CD14-positive monocyte (primary cell): ENCODE data around the gene LRRC8C. TPM values are rescaled to one million over a fixed set of nuclear protein-coding genes. Genes with fewer than 3 reads are reported as not detected.

Source experiments
- DNase-seq, 3 donors: peaks; one replicate each; pipeline ENCODE4 v3.0.0-alpha.2; 2011 to 2022
- H2AFZ ChIP-seq: 2 replicates; pipeline ENCODE4 v1.6.0; 2012; ENCODE audit warnings: mild to moderate bottlenecking, low read depth, low read length, inconsistent platforms; ENCODE audit not compliant: insufficient read depth, poor library complexity, severe bottlenecking
- H3K27ac ChIP-seq, 2 donors: 1 replicate in 1 of 2; 2 replicates in 1 of 2; pipeline ENCODE4 v1.5.1; 2012 to 2013; ENCODE audit warnings: low read length in 2 of 2, control low read depth in 1 of 2, inconsistent platforms in 1 of 2, low read depth in 1 of 2, mild to moderate bottlenecking in 1 of 2
- H3K27me3 ChIP-seq, 2 donors: one replicate each; pipeline versions ENCODE4 v1.6.0 to v1.6.1; 2011 to 2013; ENCODE audit warnings: low read length in 2 of 2; ENCODE audit not compliant: control insufficient read depth in 2 of 2, insufficient read depth in 2 of 2
- H3K36me3 ChIP-seq, 2 donors: replicated peaks in 1 of 2; 1 replicate in 1 of 2; 2 replicates in 1 of 2; pipeline versions ENCODE4 v1.5.1 to v1.6.1; 2012 to 2013; ENCODE audit warnings: low read length in 2 of 2, control low read depth in 1 of 2, inconsistent platforms in 1 of 2, mild to moderate bottlenecking in 1 of 2; ENCODE audit not compliant: insufficient read depth in 2 of 2, control insufficient read depth in 1 of 2
- H3K4me1 ChIP-seq, 2 donors: 1 replicate in 1 of 2; 2 replicates in 1 of 2; pipeline versions ENCODE4 v1.5.1 to v1.6.1; 2012 to 2013; ENCODE audit warnings: low read length in 2 of 2, control low read depth in 1 of 2, inconsistent platforms in 1 of 2, mild to moderate bottlenecking in 1 of 2, moderate library complexity in 1 of 2; ENCODE audit not compliant: insufficient read depth in 2 of 2, control insufficient read depth in 1 of 2
- H3K4me2 ChIP-seq: replicated peaks from 2 replicates; pipeline ENCODE3; 2012; ENCODE audit warnings: low read length, moderate library complexity, mild to moderate bottlenecking; ENCODE audit not compliant: poor library complexity, severe bottlenecking; ENCODE audit errors: extremely low read depth
- H3K4me3 ChIP-seq, 3 experiments: fragments of 200-600 bp in 1 of 3; sonication (generic) in 1 of 3; replicated peaks in 1 of 3; 1 replicate in 2 of 3; 2 replicates in 1 of 3; pipeline ENCODE4 v1.5.1; 2011 to 2013; ENCODE audit warnings: low read length in 3 of 3, mild to moderate bottlenecking in 3 of 3, control low read depth in 2 of 3, low read depth in 2 of 3, inconsistent platforms in 1 of 3, moderate library complexity in 1 of 3
- H3K79me2 ChIP-seq: 2 replicates; pipeline ENCODE4 v1.6.0; 2012; ENCODE audit warnings: mild to moderate bottlenecking, control low read depth, inconsistent platforms, low read length, moderate library complexity; ENCODE audit not compliant: insufficient read depth
- H3K9ac ChIP-seq: 2 replicates; pipeline ENCODE4 v1.6.0; 2017; ENCODE audit warnings: low read length, mild to moderate bottlenecking; ENCODE audit not compliant: insufficient read depth, poor library complexity, severe bottlenecking
- H3K9me3 ChIP-seq, 2 donors: replicated peaks in 1 of 2; 1 replicate in 1 of 2; 2 replicates in 1 of 2; pipeline versions ENCODE4 v1.5.1 to v1.6.1; 2012 to 2013; ENCODE audit warnings: low read length in 2 of 2, control low read depth in 1 of 2; ENCODE audit not compliant: control insufficient read depth in 1 of 2, insufficient read depth in 1 of 2
- H4K20me1 ChIP-seq: 2 replicates; pipeline ENCODE4 v1.6.0; 2012; ENCODE audit warnings: mild to moderate bottlenecking, low read length, control low read depth, moderate library complexity; ENCODE audit not compliant: insufficient read depth
- H3K27ac Mint-ChIP-seq, 7 donors: one replicate each; pipeline ENCODE4 v1.8.0; 2020; ENCODE audit warnings: mild to moderate bottlenecking in 7 of 7, mixed read lengths in 7 of 7, moderate library complexity in 6 of 7, inconsistent platforms in 2 of 7
- H3K27me3 Mint-ChIP-seq, 3 donors: one replicate each; pipeline ENCODE4 v1.8.0; 2021 to 2022; ENCODE audit warnings: low read depth in 3 of 3, mild to moderate bottlenecking in 3 of 3, mixed read lengths in 3 of 3, moderate library complexity in 3 of 3, inconsistent platforms in 1 of 3
- H3K36me3 Mint-ChIP-seq, 2 donors: one replicate each; pipeline ENCODE4 v1.8.0; 2020; ENCODE audit warnings: mixed read lengths in 2 of 2, inconsistent platforms in 1 of 2, mild to moderate bottlenecking in 1 of 2
- H3K4me1 Mint-ChIP-seq: one replicate; pipeline ENCODE4 v1.8.0; 2020; ENCODE audit warnings: mild to moderate bottlenecking, mixed read lengths
- H3K4me3 Mint-ChIP-seq, 2 donors: one replicate each; pipeline ENCODE4 v1.8.0; 2020; ENCODE audit warnings: mild to moderate bottlenecking in 2 of 2, mixed read lengths in 2 of 2, moderate library complexity in 1 of 2
- H3K9me3 Mint-ChIP-seq, 7 donors: one replicate each; pipeline ENCODE4 v1.8.0; 2020 to 2022; ENCODE audit warnings: mixed read lengths in 7 of 7, mild to moderate bottlenecking in 6 of 7, moderate library complexity in 6 of 7, inconsistent platforms in 2 of 7
- WGBS: methylation state at CpG from one replicate; pipeline ENCODE4 v1.1.5; 2013; ENCODE audit warnings: missing lambda C conversion rate; ENCODE audit not compliant: insufficient coverage; 5-methylcytosine and 5-hydroxymethylcytosine counted together
- intact Hi-C, 2 donors: fragments of 100-400 bp; cut with micrococcal nuclease; formaldehyde crosslinking; loops; one replicate each; pipeline versions ENCODE4 v1.15.0 to v1.15.1; 2023
- polyA plus RNA-seq, 3 donors: library from polyadenylated mRNA; depleted of rRNA in 1 of 3; unstranded in 2 of 3; stranded (reverse) in 1 of 3; fragments of 300-500 nt in 2 of 3; fragments of >200 nt in 1 of 3; fragmentation: Illumina TruSeq in 2 of 3; gene quantifications; 1 replicate in 2 of 3; 2 replicates in 1 of 3; pipeline ENCODE4 v1.2.3, GENCODE V29; 2012 to 2021
- TF ChIP-seq, protein P1 (sequence below): fragments of 200-600 bp; IDR thresholded peaks from one replicate; pipeline ENCODE4 v1.8.0; 2022; ENCODE audit warnings: antibody characterized with exemption, mild to moderate bottlenecking

LRRC8C gene
- polyA plus RNA-seq, 3 donors, result 13.0 to 18.6 (median 16.3) TPM

GRCh38 chr1:89608319-89608983 is 24.5 kb upstream of the LRRC8C start:
- peak overlapping the region in 1 of 7 donors; percentile 74 for H3K27ac Mint-ChIP-seq
- no peaks in the 10 kb centered on the region for H3K9me3 Mint-ChIP-seq
- DNase-seq, result no peak
- Histone ChIP-seq H3K36me3 (peaks cover 0 to 12% of the 10 kb centered on the region in 2 donors), H3K4me2 (no peak overlapping the region), H4K20me1 (no peaks in the 10 kb centered on the region), H3K4me1 (no peaks in the 10 kb centered on the region), H3K27me3 (no peaks in the 10 kb centered on the region), H3K79me2 (no peaks in the 10 kb centered on the region), H2AFZ (no peak overlapping the region), H3K9ac (no peak overlapping the region), H3K27ac (no peak overlapping the region), H3K9me3 (no peaks in the 10 kb centered on the region), H3K4me3 (no peak overlapping the region)
- H3K4me1 Mint-ChIP-seq, result peaks cover 4% of the 10 kb centered on the region
- H3K36me3 Mint-ChIP-seq, result peaks cover 15 to 19% of the 10 kb centered on the region in 2 donors
- H3K4me3 Mint-ChIP-seq, result no peak overlapping the region
- peaks cover 0 to 2% (median 0%) of the 10 kb centered on the region in 3 donors for H3K27me3 Mint-ChIP-seq
- TF ChIP-seq, protein P1, sequence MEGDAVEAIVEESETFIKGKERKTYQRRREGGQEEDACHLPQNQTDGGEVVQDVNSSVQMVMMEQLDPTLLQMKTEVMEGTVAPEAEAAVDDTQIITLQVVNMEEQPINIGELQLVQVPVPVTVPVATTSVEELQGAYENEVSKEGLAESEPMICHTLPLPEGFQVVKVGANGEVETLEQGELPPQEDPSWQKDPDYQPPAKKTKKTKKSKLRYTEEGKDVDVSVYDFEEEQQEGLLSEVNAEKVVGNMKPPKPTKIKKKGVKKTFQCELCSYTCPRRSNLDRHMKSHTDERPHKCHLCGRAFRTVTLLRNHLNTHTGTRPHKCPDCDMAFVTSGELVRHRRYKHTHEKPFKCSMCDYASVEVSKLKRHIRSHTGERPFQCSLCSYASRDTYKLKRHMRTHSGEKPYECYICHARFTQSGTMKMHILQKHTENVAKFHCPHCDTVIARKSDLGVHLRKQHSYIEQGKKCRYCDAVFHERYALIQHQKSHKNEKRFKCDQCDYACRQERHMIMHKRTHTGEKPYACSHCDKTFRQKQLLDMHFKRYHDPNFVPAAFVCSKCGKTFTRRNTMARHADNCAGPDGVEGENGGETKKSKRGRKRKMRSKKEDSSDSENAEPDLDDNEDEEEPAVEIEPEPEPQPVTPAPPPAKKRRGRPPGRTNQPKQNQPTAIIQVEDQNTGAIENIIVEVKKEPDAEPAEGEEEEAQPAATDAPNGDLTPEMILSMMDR, result no peak
- 83% methylated on average over 4 of the region's 9 CpGs for WGBS
- intact Hi-C loops, result no loop called here

GRCh38 chr1:89608984-89609725 is 23.8 kb upstream of the LRRC8C start:
- Histone ChIP-seq H3K27ac (no peak overlapping the region), H2AFZ (no peak overlapping the region), H4K20me1 (no peaks in the 10 kb centered on the region), H3K27me3 (no peaks in the 10 kb centered on the region), H3K9me3 (no peaks in the 10 kb centered on the region), H3K4me2 (no peak overlapping the region), H3K36me3 (peaks cover 0 to 12% of the 10 kb centered on the region in 2 donors), H3K4me3 (no peak overlapping the region), H3K79me2 (no peaks in the 10 kb centered on the region), H3K9ac (no peak overlapping the region), H3K4me1 (no peaks in the 10 kb centered on the region)
- DNase-seq, result no peak
- intact Hi-C loops, result no loop called here
- H3K27ac Mint-ChIP-seq, result peak overlapping the region in 1 of 7 donors; percentile 74
- H3K9me3 Mint-ChIP-seq, result no peaks in the 10 kb centered on the region
- TF ChIP-seq, protein P1, result no peak
- WGBS, result over 99% methylated on average over 17 of the region's 20 CpGs
- peaks cover 0 to 2% (median 0%) of the 10 kb centered on the region in 3 donors for H3K27me3 Mint-ChIP-seq
- H3K36me3 Mint-ChIP-seq, result peaks cover 15 to 20% of the 10 kb centered on the region in 2 donors
- peaks cover 4% of the 10 kb centered on the region for H3K4me1 Mint-ChIP-seq
- no peak overlapping the region for H3K4me3 Mint-ChIP-seq
